NCI-H748 treated with DMSO at 0.1 percent for 48 hours (cell line): ENCODE data around the gene SIPA1.
"Not testable (repeated sequence)": the region's sequence is repeated elsewhere in the genome, so short reads cannot be mapped to it uniquely, and the experiment has no call there.

Source experiments
- DNase-seq: peaks from one replicate; lab custom pipeline; 2025; lab: John Stamatoyannopoulos, UW

SIPA1 gene

GRCh38 chr11:65658174-65659021 lies 20.5 kb downstream of the SIPA1 start:
- DNase-seq = no peak

DNA sequence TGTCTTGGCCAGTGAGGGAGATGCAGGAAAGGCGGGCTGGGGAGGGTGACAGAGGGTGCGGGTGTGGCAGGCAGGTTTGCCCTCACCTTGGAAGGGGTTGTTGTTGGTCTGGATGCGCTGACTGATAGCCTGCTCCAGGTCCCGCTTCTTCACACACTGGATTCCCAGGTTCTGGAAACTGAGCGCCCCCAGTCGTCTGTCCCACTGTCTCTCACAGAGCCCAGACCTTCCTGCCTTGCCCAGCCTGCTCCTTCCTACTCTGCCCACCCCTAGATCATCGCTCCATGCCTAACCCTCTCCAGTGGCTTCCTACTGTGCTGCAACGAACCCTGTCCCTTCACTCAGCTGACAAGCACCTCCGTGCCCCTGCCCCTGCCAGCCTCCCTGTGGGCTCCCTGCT lies 22.1 kb downstream of the SIPA1 start:
- no peak for DNase-seq

DNA sequence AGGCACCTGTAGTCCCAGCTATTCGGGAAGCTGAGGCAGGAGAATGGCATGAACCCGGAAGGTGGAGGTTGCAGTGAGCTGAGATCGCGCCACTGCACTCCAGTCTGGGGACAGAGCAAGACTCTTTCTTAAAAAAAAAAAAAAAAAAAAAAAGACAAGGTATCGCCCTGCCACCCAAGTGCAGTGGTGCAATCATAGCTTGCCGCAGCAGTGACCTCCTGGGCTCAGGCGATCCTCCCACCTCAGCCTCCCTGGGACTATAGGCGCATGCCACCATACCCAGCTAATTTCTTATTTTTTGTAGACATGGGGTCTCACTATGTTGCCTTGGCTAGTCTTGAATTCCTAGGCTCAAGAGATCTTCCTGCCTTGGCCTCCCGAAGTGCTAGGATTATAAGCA lies 23.0 kb downstream of the SIPA1 start:
- DNase-seq = not testable (repeated sequence)

DNA sequence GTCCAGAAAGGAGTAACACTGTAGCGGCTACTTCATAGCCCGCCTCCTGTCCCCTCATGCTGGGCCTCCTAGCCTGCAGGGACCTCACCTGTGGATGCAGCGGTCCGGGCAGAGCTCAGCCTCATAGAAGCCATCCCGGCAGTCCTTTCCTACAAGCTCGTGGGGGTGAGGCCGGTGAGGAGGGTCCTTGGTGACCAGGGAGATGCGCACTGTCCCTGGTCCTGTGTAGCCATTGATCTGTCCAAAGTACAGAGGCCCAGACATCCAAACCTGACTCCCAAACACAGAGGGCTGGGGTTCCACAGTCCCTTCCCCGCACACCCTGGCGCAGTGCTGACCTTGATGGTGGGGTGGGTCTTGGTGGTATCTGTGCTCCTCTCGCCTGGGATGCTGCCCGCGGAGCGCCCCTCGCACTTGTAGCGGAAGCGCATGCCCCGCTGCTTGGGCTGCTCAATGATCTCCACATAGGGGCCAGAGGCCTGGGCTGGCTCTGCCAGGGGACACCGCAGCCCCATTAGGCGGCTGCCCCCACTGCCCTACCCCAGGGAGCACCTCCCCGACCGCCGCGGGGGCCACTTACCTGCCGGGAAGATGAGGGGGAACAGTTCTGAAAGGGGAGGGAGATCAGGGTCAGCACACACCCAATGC lies 23.8 kb downstream of the SIPA1 start:
- no peak for DNase-seq

GRCh38 chr11:65662247-65662798 lies 24.4 kb downstream of the SIPA1 start:
- no peak for DNase-seq

- peak; percentile 65 for DNase-seq
Measured at GRCh38 chr11:65662799-65663638, 25.1 kb downstream of the SIPA1 start, which contains the start of gene RELA. RELA (minus strand) TSS chr11:65662916; CDS start chr11:65662832, 84 bp downstream.

DNA sequence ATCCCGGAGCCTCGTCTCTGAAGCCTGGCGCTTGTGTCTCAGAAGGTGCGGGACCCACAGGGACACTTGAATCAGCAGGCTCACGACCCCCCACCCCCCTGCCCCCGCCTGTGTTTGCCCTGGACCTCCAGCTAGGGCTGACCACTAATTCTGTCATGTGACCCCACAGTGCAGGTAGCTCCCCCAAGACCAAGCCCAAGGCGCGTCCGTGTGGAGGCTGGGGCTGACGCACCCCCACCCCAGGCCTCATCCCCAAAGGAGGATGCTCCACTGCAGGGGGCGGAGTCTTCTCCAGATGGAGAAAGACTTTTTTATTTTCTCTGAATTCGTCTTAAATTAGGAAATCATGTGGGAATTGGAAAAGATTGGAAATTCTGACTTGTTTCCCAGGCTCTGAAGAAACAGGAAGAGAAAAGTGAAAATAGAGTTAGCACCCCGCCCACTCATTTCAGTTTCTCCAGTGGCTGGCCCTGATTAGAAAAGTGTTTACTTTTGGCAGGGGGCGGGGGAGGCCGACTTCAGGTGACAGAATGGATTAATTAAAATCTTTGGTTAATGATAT lies 25.8 kb downstream of the SIPA1 start:
- peak; percentile 22 for DNase-seq

DNA sequence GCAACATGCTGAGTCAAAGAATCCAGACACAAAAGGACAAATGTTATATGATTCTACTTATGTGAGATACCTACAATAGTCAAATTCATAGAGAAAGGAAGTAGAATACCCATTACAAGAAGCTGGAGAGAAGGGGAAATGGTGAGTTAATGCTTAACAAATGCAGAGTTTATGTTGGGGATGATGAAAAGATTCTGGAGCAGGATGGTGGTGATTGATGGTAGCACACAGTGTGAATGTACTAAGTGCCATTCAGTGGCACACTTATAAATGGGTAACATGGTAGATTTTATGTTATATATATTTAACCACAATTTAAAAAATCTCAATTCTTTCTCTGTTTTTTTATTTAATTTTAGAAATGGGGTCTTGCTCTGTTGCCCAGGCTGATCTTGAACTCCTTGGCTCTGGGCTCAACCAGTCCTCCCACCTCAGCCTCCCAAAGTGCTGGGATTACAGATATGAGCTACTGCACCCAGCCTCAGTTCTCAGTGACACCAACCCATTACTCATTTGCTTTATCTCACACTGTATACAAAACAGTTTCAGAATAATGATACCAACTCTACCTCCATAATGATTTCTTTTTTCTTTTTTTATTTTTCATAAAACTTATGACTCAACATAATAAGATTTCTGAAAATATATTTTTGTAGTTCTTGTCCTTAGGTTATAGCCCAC lies 34.4 kb downstream of the SIPA1 start:
- DNase-seq = no peak

DNA sequence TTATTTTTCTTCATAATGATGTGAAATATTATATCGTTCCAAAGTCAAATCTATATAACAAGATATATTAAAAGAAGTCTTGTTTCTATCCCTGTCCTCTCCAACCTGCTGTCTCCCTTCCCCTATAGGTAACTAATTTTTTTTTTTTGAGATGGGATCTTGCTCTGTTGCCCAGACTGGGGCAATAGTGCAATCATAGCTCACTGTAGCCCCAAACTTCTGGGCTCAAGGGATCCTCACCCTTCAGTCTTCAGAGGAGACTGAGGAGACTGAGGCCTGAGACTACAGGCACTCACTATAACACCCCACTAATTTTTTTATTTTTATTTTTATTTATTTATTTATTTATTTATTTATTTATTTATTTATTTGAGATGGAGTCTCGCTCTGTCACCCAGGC lies 35.1 kb downstream of the SIPA1 start:
- no peak for DNase-seq

- no peak for DNase-seq
Measured at GRCh38 chr11:65680192-65680743, 42.4 kb downstream of the SIPA1 start.

DNA sequence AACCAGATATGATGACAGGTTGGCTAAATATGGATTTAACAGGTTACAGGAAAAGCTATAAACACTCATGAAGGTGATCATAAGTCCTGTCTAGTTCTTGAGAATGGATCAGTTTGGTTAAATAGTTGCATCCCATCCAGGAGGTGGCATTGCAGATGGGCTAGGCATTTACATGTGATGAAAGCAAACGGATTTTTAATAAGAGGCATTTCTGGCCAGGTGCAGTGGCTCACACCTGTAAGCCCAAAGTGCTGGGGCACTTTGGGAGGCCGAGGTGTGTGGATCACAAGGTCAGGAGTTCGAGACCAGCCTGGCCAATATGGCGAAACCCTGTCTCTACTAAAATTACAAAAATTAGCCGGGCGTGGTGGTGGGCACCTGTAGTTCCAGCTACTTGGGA lies 45.6 kb downstream of the SIPA1 start:
- not testable (repeated sequence) for DNase-seq

DNA sequence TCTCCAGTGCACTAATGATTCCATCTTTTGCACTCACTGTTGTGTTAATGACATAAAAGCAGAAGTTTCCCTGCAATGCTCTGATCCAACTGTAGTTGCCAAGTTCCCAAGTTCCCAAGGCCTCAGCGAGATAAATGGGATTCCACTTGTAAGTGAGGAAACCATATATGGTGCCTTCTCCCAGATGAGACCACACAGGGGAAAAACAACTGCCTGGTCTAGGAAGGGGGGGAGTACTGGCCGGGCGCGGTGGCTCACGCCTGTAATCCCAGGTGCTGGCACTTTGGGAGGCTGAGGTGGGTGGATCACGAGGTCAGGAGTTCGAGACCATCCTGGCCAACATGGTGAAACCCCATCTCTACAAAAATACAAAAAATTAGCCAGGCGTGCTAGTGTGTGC lies 48.1 kb downstream of the SIPA1 start:
- no peak for DNase-seq

- not testable (repeated sequence) for DNase-seq
Measured at GRCh38 chr11:65691847-65692246, 53.9 kb downstream of the SIPA1 start.

DNA sequence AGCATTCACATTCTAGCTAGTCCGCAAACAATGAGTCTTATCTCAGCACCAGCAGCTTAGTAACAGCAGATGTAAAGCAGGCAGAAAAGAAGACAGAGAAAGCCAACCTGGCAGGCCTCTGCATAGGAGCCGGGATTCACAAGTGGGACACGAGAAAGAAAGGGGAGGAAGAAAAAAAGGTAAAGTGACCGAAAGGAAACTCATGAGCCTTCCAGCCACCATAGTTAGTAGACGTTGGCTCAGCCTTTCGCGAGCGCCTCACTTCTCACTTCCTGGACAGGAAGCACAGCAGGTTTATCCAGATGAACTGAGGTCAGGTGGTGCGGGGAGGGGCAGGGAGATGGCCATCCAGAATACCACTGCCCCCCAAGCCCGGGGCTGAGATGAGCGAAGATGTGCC lies 54.5 kb downstream of the SIPA1 start:
- no peak for DNase-seq

- DNase-seq = peak; percentile 97
Measured at GRCh38 chr11:65695459-65696241, 57.7 kb downstream of the SIPA1 start.

- DNase-seq = no peak
Measured at GRCh38 chr11:65696802-65697552, 59.1 kb downstream of the SIPA1 start.

DNA sequence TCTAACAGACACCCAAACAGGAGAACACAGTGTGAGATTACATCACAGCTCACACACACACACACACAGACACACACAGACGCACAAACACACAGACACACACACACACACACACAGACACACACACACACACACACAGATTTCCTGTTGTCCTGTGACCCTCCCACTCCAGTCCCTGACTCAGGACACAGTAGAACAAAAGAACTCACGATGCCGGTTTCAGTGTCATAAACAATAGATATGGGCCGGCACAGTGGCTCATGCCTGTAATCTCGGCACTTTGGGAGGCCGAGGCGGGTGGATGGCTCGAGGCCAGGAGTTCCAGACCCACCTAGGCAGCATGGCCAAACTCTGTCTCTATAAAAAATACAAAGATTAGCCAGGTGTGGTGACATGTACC lies 60.3 kb downstream of the SIPA1 start:
- no peak for DNase-seq

- DNase-seq = no peak
Measured at GRCh38 chr11:65699306-65699705, 61.4 kb downstream of the SIPA1 start.

GRCh38 chr11:65700399-65700798 lies 62.5 kb downstream of the SIPA1 start:
- DNase-seq = peak; percentile 23
